K562 (cell line): ENCODE results near the gene LATS1. TPM values are rescaled to one million over a fixed set of nuclear protein-coding genes. Genes with fewer than 3 reads are reported as not detected.

Experiments
- ATAC-seq: fragments of 200-7000 bp; cut with Tn5 transposase; 3 replicates; pipeline ENCODE4 v1.9.1; 2020; ENCODE audit warnings: moderate library complexity
- BruUV-seq: library from RNA; stranded (reverse); fragments of 400-500 nt; replicated peaks from 2 replicates; lab custom pipeline; 2021; lab: Mats Ljungman, UMichigan
- CTCF ChIA-PET: fragments of 300-600 bp; formaldehyde crosslinking; extraction: SDS; loops from one replicate; lab custom pipeline; 2021; ENCODE audit warnings: low intra/inter-chr PET ratio; lab: Yijun Ruan, JAX
- POLR2A ChIA-PET: fragments of 300-600, 350-650 bp; sonication (Branson Sonifier 250); formaldehyde crosslinking; extraction: SDS; loops from one replicate; lab custom pipeline; 2021; ENCODE audit warnings: antibody characterized with exemption, inconsistent platforms; lab: Yijun Ruan, JAX
- DNase-seq, 4 experiments: peaks; one replicate each; pipeline versions ENCODE4 v3.0.0 to v3.0.0-alpha.2; 2011 to 2018; ENCODE audit warnings: low spot score in 3 of 4, mixed read lengths in 3 of 4; ENCODE audit errors: extremely low read depth in 1 of 4
- FAIRE-seq: peaks from 2 replicates; lab custom pipeline; 2011; peaks lifted over from hg19 to GRCh38; lab: Jason Lieb, UNC
- H2AFZ ChIP-seq: 2 replicates; pipeline ENCODE4 v1.6.0; 2011; ENCODE audit warnings: low read depth, low read length, control low read depth, inconsistent platforms
- H3K27ac ChIP-seq: fragments of 200-600 bp; 3 replicates; pipeline ENCODE4 v1.8.0; 2011; ENCODE audit warnings: low read depth, mild to moderate bottlenecking, control low read depth, inconsistent platforms, low read length, moderate library complexity, mixed read lengths; ENCODE audit errors: extremely low read depth
- H3K27me3 ChIP-seq, 2 experiments: fragments of 300-600 bp in 1 of 2; 2 replicates in 1 of 2; 3 replicates in 1 of 2; pipeline versions ENCODE4 v1.6.0 to v1.8.0; 2011; ENCODE audit warnings: inconsistent platforms in 2 of 2, low read length in 2 of 2, mild to moderate bottlenecking in 1 of 2, mixed read lengths in 1 of 2, moderate library complexity in 1 of 2; ENCODE audit not compliant: control insufficient read depth in 2 of 2, insufficient read depth in 2 of 2
- H3K36me3 ChIP-seq: fragments of 300-600 bp; 3 replicates; pipeline ENCODE4 v1.8.0; 2011; ENCODE audit warnings: mild to moderate bottlenecking, low read length, inconsistent platforms; ENCODE audit not compliant: control insufficient read depth, insufficient read depth
- H3K4me1 ChIP-seq, 2 experiments: fragments of 200-600 bp in 1 of 2; replicated peaks in 1 of 2; 2 replicates in 1 of 2; 3 replicates in 1 of 2; pipeline versions ENCODE4 v1.5.1 to v1.8.0; 2011; ENCODE audit warnings: inconsistent platforms in 2 of 2, low read length in 2 of 2, mild to moderate bottlenecking in 1 of 2, mixed read lengths in 1 of 2, moderate library complexity in 1 of 2; ENCODE audit not compliant: control insufficient read depth in 2 of 2, insufficient read depth in 2 of 2
- H3K4me2 ChIP-seq: 2 replicates; pipeline ENCODE4 v1.6.1; 2011; ENCODE audit warnings: low read length, control low read depth, inconsistent platforms, mixed read lengths; ENCODE audit not compliant: insufficient read depth
- H3K4me3 ChIP-seq: fragments of 200-600 bp; sonication (generic), shearing (Covaris generic); 2 replicates; pipeline ENCODE4 v1.5.1; 2016; ENCODE audit warnings: control low read depth, inconsistent platforms
- H3K79me2 ChIP-seq: fragments of 200-600 bp; 3 replicates; pipeline ENCODE4 v1.8.0; 2011; ENCODE audit warnings: low read length, inconsistent platforms; ENCODE audit not compliant: control insufficient read depth, insufficient read depth
- H3K9ac ChIP-seq, 2 experiments: 2 replicates each; pipeline versions ENCODE4 v1.6.0 to v1.6.1; 2011; ENCODE audit warnings: low read depth in 2 of 2, low read length in 2 of 2, control low read depth in 1 of 2, inconsistent platforms in 1 of 2, mild to moderate bottlenecking in 1 of 2, mixed read lengths in 1 of 2; ENCODE audit not compliant: insufficient read depth in 1 of 2
- H3K9me1 ChIP-seq: one replicate; pipeline ENCODE4 v1.6.0; 2011; ENCODE audit warnings: inconsistent platforms, mild to moderate bottlenecking, low read length, moderate library complexity; ENCODE audit not compliant: control insufficient read depth, insufficient read depth
- H3K9me3 ChIP-seq: replicated peaks from 2 replicates; pipeline ENCODE4 v1.5.1; 2011; ENCODE audit warnings: low read depth, low read length, inconsistent platforms; ENCODE audit not compliant: control insufficient read depth, insufficient read depth
- H4K20me1 ChIP-seq: replicated peaks from 2 replicates; pipeline ENCODE4 v1.6.1; 2011; ENCODE audit warnings: low read length, inconsistent platforms, mixed read lengths; ENCODE audit not compliant: control insufficient read depth, insufficient read depth
- DNMT1 ChIP-seq: fragments of 450-650 bp; IDR thresholded peaks from 2 replicates; pipeline ENCODE4 v1.6.1; 2016; ENCODE audit warnings: antibody characterized with exemption, mild to moderate bottlenecking
- EP400 ChIP-seq: fragments of 450-650 bp; IDR thresholded peaks from 2 replicates; pipeline ENCODE4 v1.6.1; 2017; ENCODE audit warnings: antibody characterized with exemption, mild to moderate bottlenecking, moderate library complexity
- FOXK1 ChIP-seq: sonication (generic); formaldehyde crosslinking; IDR thresholded peaks from 2 replicates; pipeline ENCODE4 v1.8.0; 2022; ENCODE audit warnings: missing genetic modification reagents, mild to moderate bottlenecking, borderline replicate concordance
- MYC ChIP-seq, 2 experiments: fragments of 250-450 bp in 1 of 2; sonication (Bioruptor Pico) in 1 of 2; IDR thresholded peaks; 2 replicates each; pipeline versions ENCODE4 v1.5.1 to v1.6.1; 2012 to 2021; ENCODE audit warnings: low read depth in 2 of 2, borderline replicate concordance in 1 of 2, improper control_type of control experiment in 1 of 2, low read length in 1 of 2, mild to moderate bottlenecking in 1 of 2, moderate library complexity in 1 of 2
- RBM14 ChIP-seq: fragments of 200-400 bp; formaldehyde crosslinking; IDR thresholded peaks from 2 replicates; pipeline ENCODE4 v1.6.1; 2018; ENCODE audit warnings: low read depth, mild to moderate bottlenecking, low read length, moderate library complexity, borderline replicate concordance; ENCODE audit not compliant: insufficient read depth
- REST ChIP-seq, 2 experiments: fragments of 450-650 bp; formaldehyde crosslinking in 1 of 2; IDR thresholded peaks; 2 replicates each; pipeline versions ENCODE4 v1.4.0 to v1.6.1; 2014 to 2020; ENCODE audit warnings: mild to moderate bottlenecking in 2 of 2, borderline replicate concordance in 1 of 2, low read depth in 1 of 2
- TCF7L2 ChIP-seq: fragments of 150-350 bp; IDR thresholded peaks from 2 replicates; pipeline ENCODE4 v1.6.1; 2016; ENCODE audit warnings: low read depth, mild to moderate bottlenecking, low read length, moderate library complexity
- ZNF75A ChIP-seq: fragments of 450-650 bp; formaldehyde crosslinking; IDR thresholded peaks from 2 replicates; pipeline ENCODE4 v1.4.0; 2020; ENCODE audit warnings: mild to moderate bottlenecking
- WGBS: fragments of 100-300 bp; shearing (Covaris generic); methylation state at CpG from one replicate; pipeline ENCODE4 v1.1.6; 2016; ENCODE audit warnings: low coverage, mixed read lengths; ENCODE audit not compliant: insufficient coverage; ENCODE audit errors: missing lambda C conversion rate; 5-methylcytosine and 5-hydroxymethylcytosine counted together
- in situ Hi-C: fragments of 300-500 bp; cut with MboI; formaldehyde crosslinking; loops from 4 replicates; pipeline ENCODE4 v1.15.0; 2018; ENCODE audit warnings: inconsistent platforms, mixed read lengths
- intact Hi-C: fragments of 100-400 bp; cut with micrococcal nuclease; formaldehyde crosslinking; loops from 2 replicates; pipeline ENCODE4 v1.14.2; 2022
- polyA plus RNA-seq, 8 experiments: library from polyadenylated mRNA; depleted of rRNA in 4 of 8; stranded (reverse) in 5 of 8; unstranded in 3 of 8; fragments of >200 nt; fragmentation: Nextera tagmentation in 2 of 8; fragmentation: Illumina TruSeq in 1 of 8; extraction: Ambion mirVana in 2 of 8; extraction: Trizol in 1 of 8; gene quantifications; 2 replicates each; pipeline versions ENCODE4 v1.2.1 to v1.2.3, GENCODE V29; 2011 to 2014; ENCODE audit warnings: inconsistent platforms in 1 of 8, missing spikeins in 1 of 8
- total RNA-seq, 7 experiments: library from RNA; depleted of rRNA in 6 of 7; stranded (reverse); fragments of >200 nt in 6 of 7; fragmentation: Illumina TruSeq in 2 of 7; extraction: Trizol in 2 of 7; gene quantifications; 2 replicates each; pipeline versions ENCODE4 v1.2.1 to v1.2.3, GENCODE V29; 2011 to 2021; ENCODE audit warnings: low replicate concordance in 1 of 7

Gene LATS1
- total and polyA plus RNA-seq, 9 of the 15 experiments (the other 6 are each of a cell fraction or from before 2014, with no cell fraction given), result 5.0 to 36.3 (median 18.4) TPM

- FAIRE-seq, result no peak
- Histone ChIP-seq H3K9ac (peak overlapping the region; percentile 67 to 99), H3K27me3 (no peaks in the 10 kb centered on the region), H3K4me2 (peak overlapping the region; percentile 87), H3K4me3 (peak overlapping the region; percentile 98), H3K27ac (peak overlapping the region; percentile 98; the same call in 2 of the 3 replicates), H3K9me3 (no peaks in the 10 kb centered on the region), H4K20me1 (peaks cover 11% of the 10 kb centered on the region; the same call in 1 of the 2 replicates), H3K36me3 (peaks cover 35% of the 10 kb centered on the region), H3K79me2 (peaks cover 73% of the 10 kb centered on the region), H3K9me1 (no peaks in the 10 kb centered on the region), H3K4me1 (peaks cover 10 to 21% of the 10 kb centered on the region in 2 experiments; a peak in 4 of 5 replicates), H2AFZ (no peak overlapping the region)
- in situ Hi-C loops, result no loop called here
- ChIA-PET POLR2A (interaction anchor here (0.7 to 3.2 kb wide), 7 partner anchors 14 to 171 kb away, joined by 3 to 14 read pairs (median 11); partner anchors contain the start of genes NUP43 and PCMT1), CTCF (no interaction called here)
- intact Hi-C loops, result loop anchor here (5.0 kb wide), 4 partner anchors 36 to 169 kb away; partner anchors contain the start of genes GINM1, KATNA1 and PPIL4
- BruUV-seq, result TSS peak; percentile 44
- 15% methylated on average over 8 of the region's 8 CpGs for WGBS
- ATAC-seq, result no peak
- DNase-seq, result peak in 1 of 4 experiments; percentile 38
- TF ChIP-seq TCF7L2 (no peak), MYC (IDR thresholded peaks at IDR 0.05; ENCODE audit: low read depth, low read length) (0 out of 2 replicates have a peak, but pooled peaks have one; percentile 5), MYC (CRISPR knock-in tag; IDR thresholded peaks at IDR 0.05; ENCODE audit: borderline replicate concordance, low read depth) (no peak), FOXK1 (CRISPR knock-in tag) (no peak), REST (IDR thresholded peaks at IDR 0.05; ENCODE audit: borderline replicate concordance) (no peak), REST (CRISPR knock-in tag; IDR thresholded peaks at IDR 0.05; ENCODE audit: low read depth) (no peak), DNMT1 (no peak), ZNF75A (CRISPR knock-in tag) (no peak), RBM14 (no peak), EP400 (no peak)
Measured at GRCh38 chr6:149716181-149716963, 1.5 kb downstream of the LATS1 start.
